DMS 273 (cell line): ENCODE data around the gene SEMA4B.
"Not testable (repeated sequence)": the region's sequence is repeated elsewhere in the genome, so short reads cannot be mapped to it uniquely, and the experiment has no call there.

ENCODE experiments used
- DNase-seq: peaks from one replicate; lab custom pipeline; 2025; ENCODE audit not compliant: unreplicated experiment; lab: John Stamatoyannopoulos, UW

SEMA4B gene

DNA sequence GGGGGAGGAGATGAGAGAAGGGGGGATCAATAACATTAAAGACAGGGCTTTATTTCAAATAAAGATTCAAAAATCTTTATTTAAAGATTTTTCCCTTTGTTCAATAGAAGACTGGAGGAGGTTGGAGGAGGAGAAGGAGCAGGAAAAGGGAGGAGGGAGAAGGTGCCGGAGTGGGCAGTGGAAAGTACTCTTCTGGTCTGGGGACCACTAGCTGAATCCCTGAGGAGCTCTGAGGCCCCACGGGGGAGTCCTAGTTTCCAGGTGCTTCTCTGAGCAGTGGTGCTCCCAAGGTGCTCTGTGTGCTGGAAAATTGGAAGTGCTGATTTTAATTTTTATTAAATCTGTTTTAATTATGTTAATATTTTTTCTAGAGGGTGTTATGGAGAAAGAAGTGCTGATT lies 19.4 kb upstream of the SEMA4B start:
- no peak for DNase-seq

DNA sequence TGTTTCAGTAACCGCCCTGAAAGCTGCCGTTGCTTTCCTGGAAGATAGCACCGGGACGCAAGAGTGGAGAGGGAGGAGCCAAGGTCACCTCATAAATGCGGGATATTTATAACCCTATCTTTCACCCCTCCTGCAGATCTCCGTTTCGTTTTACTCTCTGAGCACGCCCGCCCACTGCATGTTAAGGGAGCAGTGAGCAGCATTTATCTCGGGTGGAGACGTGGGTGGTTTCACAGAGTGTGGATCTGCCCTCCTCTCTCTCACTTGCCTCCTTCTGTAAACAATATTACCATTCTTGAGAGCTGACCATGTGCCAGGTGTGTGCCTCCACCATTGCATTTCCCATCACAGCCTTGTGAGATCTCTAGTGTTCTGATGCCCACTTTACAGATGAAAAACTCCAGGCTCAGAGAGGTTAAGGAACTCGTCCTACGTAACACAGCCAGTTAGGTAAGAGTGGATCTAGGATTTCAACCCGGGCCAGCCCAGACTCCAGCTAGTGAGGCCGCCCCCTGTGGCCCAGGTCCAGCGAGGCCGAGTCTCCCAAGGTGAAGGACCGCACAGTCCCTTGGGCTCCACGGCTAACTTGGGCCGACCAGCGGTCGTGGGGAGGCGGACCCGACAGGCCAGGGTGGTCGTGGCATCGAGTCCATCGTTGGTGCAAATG lies 16.9 kb upstream of the SEMA4B start:
- DNase-seq: peak; percentile 68

DNA sequence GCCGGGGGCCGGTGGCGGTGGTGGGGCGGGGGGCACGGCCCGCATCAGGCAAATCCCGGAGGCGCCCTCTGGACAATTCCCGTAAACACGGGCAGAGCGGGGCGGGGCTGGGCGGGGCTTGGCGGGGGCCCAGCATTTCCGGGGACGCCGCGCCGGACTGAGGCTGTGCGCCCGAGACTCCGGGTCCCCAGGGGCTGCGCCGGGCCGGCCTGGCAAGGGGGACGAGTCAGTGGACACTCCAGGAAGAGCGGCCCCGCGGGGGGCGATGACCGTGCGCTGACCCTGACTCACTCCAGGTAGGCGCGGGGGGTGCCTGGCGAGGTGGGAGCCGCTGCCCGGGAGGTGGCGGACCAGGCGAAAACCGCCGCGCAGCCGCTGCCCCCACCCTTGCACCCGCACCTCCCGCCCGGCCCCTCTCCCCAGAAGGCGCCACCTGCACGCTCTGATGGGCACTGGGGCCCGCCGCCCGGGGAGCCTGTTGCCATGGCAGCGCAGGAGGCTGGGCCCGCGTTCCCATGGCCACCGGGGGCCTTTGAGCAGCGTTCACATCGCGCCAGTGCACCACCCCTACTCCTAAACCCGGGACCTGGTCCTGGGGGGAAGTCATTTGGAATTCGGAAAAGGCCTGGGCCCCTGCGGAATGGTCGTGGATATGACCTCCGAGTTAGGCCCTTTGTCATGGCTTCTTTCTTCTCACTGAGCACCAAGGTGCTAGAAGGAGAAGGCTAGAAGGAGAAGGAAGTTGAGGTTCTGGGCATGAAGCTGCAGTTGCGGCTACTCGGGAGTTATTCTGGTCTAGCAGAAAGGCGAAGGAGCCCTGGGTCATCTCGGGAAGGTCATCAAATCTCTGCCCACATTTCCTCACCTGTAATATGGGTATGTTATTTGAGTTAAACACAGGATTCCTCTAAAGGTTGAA lies 16.1 kb upstream of the SEMA4B start:
- DNase-seq: peak; percentile 88

DNA sequence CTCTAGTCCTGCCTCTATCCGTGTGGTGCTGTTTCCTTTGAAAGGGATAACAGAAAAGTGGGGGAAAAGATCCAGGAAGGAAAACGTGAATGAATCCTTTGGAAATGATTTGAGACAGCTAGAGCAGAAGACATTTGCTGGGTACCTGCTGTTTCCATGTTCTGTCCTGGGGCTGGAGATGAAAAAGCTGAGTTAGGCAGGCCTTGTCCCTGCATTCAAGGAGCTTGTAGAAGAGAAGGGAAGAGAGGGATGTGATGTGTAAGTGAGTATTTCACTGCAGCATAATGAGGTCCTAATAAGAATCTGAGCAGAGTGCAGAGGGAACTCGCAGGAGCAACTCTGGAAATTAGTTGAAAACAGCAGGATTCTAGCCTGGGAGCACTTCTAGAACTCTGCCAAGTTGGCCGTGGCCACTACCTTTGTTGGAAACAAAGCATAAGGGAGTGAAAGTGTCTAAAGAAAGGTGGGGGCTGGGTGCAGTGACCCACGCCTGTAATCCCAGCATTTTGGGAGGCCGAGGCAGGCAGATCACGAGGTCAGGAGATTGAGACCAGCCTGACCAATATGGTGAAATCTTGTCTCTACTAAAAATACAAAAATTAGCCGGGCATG lies 13.8 kb upstream of the SEMA4B start:
- DNase-seq: no peak

DNA sequence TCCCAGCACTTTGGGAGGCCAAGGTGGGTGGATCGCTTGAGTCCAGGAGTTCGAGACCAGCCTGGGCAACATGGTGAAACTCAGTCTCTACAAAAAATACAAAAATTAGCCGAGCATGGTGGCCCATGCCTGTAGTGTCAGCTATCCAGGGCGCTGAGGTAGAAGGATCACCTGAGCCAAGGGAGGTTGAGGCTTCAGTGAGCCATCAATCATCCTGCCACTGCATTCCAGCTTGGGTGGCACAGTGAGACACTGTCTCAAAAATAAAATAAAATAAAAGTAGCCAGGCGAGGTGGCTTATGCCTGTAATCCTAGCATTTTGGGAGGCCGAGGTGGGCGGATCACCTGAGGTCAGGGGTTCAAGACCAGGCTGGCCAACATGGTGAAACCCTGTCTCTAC lies 13.1 kb upstream of the SEMA4B start:
- DNase-seq: not testable (repeated sequence)

DNA sequence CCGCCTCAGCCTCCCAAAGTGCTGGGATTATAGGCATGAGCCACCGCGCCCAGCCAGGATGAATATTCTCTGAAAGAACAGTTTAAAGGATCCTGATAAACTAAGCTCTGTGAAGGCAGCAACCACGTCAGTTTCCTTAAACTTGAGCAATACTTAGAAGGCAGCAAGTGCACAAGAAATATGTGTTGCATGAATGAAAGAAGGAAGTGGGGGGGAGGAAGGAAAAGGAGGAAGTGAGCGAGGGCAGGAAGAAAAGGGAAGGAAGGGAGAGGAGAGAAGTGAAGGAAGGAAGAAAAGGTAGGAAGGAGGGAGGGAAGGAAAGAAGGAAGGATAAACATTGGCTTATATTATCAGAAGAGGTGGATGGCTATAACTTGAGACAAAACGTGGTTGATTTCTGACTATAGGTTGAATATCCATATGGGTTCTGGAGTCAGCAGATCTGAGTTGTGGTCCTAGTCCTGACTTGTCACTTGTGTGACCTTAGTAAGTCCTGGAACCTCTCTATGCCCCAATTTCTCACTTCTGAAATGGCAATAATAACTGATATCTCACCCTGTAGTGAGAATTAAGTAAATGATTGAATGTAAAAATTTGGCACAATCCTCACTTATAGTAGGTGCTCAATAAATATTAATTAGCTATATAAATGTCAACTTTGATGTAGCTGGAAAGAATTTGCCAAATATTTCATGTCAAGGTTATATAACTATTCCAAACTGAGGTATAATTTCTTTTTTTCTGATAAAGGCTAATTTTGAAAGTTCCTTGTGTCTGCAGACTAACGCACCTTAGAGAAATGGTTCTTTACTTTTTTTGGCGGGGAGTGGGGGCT lies 12.0 kb upstream of the SEMA4B start:
- DNase-seq: no peak

DNA sequence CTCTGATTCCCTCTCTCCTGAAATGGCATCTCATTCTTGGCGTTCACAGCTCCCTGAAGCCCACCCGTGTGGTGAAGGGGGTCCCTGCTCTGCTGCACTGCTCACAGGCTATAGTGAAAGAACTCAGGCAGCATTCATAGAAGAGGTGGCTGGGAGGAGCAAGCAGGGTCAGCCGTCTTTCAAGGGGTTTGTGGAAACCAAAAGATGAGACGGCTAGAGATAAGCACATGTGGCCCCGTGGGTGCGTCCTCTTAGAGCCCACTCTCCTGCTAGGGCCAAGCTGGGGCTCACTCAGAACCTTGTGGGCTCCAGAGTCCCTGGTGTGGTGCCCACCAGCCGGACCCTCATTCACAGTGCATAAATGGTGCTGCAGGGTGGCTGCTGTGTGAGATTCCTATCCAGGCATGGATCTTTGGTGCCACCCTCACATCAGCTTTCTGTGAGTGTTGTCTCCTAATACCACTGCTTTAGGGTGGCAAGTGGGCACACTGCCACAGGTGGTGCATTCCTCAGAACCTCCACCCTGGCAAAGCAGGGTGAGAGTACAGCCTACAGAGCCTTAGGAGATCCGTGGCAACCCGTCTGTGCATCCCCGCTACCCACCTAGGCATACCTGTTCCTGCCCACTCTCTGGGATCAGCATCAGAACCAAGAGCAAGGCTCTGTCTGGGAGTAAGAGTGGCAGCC lies 11.2 kb upstream of the SEMA4B start:
- DNase-seq: no peak

DNA sequence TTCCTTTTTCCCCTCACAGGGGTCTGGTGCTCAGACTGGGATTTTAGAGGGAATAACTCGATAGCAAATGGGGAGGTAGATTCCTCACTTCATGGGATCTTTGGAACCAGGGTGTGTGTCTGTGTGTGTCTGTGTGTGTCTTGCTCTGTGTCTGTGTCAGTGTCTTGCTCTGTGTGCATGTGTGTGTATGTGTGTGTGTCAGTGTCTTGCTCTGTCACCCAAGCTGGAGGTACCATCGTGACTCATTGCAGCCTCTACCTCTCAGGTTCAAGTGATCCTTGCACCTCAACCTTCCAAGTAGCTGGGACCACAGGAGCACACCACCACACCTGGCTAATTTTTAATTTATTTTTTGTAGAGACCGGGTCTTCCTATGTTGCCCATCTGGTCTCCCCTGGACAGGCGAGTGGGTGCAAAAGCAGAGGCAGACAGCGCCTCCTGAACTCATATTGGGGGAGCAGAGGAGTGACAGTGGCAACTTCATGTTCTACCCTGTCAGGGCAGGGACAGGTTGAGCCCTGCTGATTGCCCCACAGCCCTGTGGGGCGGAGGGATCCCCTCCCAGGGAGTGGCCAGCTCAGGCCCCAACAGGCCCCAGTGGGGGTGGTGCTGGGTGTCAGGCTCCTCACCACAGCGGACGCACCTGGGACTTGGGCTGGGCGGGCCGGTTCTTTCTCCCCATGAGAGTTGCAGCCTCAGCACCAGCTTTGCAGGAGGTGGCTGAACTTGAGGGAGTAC lies 10.4 kb upstream of the SEMA4B start:
- DNase-seq: no peak

DNA sequence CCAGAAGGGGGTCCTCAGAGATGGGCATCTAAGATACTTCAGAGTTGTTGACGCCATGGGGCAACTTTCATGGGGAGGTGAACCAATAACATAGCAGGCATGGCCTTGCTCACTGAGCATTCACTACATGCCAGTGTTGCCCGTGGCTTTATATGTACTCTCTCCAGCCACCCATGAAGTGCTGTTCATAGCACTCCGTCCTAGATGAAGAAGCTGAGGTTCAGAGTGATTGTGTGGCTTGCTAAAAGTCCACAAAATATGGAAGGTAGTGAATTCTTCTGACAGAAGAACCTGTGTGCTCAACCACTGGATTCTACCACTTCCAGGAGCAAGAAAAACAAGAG lies 9.8 kb upstream of the SEMA4B start:
- DNase-seq: no peak

DNA sequence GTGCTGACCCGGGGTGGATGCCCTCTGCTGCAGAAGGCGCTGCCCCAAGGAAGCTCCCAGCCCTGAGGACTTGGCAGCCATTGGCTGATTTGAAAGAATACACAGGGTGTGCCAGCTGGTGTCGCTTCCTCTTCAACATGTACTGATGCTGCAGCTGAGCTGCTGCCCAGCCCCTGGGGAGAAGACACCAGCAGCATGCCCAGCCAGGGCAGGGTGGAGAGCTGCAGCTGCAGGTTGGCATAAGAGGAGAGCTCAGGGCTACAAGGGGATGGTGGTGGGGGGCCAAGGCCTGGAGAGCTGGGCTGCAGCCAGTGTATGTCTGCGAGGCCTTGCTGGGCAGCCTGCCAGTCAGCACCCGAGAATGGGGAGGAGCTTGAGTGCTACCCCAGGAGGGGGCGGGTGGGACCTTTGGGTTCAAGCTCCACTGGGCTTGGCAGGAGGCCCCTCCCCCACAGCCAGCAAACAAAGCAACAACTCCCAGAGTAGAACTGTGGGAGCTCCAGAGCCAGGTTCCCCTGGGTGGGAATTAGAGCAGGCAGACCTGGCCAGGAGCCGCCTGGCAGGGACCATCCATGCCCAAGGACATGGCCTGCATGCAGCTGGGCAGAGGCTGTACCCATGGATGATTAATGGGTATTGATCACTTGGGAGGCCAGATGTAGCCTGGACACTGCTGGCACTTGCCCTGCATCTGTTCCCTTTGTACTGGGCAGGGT lies 9.2 kb upstream of the SEMA4B start:
- DNase-seq: peak; percentile 87

DNA sequence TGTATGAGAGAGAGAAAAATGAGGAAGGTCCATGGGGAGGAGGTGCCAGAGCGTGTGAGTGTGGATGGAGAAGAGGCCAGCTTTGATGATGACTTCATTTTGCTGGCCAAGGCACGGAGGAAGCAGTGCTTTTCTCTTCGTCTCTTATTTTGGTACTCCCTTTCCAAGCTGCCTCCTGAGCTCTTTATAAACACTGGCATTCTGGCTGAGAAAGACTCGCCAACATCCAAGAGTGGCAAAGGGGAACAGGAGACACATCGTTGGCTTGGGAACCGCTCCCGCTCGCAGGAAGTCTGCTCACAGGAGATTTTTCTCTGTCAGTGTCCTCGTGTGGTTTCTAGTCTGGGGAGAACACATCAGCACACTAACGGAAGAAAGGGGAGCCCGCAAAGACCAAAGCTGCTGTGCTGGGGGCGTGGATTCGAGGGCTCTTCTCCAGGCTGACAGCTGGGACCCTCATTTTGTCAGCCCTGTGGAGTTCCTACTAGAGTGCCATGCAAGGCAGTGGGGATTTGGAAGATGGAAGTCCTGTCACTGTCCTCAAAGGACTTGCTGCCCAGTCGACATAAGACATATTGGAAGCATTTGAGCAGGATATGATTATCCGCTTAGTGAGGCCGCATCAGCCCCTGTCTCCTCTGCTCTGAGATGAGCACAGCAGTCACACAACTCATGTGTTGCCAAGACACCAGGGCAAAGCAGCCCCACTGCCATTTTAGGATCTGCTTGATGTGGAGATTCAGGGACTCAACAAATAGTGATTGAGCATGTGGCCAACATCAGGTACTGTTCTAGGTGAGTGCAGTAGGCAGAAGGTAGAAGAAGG lies 8.0 kb upstream of the SEMA4B start:
- DNase-seq: no peak

DNA sequence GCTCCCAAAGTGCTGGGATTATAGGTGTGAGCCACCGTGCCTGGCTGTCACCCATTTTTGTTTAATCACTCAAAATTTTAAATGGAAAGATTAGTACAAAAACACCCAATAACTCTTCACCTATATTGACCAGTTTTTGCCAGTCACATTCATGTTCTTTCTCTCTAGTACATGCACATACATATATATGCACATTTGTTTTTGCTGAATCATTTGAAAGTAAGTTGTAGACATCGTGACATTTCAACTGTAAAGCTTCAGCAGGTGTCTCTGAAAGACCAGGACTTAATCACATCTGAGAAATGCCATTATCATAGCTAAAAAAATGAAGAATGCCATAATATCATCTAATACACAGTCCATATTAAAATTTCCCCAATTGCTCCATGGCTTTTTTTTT lies 6.5 kb upstream of the SEMA4B start:
- no peak for DNase-seq

DNA sequence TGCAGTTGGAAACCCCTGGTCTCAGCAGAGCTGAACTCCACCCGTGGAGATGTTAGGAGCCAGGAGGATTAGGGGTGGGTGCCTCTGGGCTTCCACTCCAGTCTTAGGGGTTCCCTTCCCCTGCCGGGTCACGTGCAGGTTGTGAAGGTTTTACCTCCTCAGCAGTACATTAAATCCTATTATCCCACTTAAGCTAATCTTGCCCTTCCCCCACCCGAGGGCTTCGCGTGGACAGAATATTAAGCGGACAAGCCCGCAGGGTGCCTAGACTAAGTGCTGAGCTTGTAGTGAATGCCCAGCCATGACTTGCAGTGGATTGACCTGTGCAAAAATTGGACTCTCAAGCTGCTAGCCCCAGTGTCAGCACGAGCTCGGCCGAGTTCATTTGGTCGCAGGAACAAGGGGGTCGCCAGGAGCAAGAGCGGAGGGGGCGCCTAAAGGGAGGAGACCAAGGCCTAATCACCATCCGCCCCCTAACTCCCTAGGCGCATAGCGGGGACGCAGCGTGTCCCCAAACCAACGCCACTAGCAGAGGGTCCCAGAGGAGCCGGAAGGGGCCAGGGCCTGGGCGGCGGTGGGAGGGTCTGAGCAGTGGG lies 498 bp upstream of the SEMA4B start:
- DNase-seq: no peak

DNA sequence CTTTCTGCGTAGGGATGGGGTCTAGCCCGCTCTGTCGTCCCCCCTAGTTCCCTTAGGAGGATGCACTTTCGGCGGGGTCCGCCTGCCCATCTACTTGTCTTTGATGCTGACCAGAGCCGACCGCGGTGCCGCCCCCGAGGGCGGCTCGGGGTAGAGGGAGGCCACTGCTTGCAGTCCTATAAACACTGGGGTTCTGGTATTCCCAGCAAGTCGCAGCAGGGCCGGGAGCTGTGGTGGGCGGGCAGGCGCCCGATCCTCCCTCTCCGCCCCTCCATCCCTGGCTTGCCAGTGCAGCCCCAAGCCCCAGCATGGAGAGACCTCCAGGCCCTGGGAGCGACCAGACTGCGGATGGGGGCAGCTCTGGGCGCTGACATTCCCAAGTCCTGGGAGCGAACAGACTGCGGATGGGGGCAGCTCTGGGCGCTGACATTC lies 830 bp downstream of the SEMA4B start:
- DNase-seq: no peak

DNA sequence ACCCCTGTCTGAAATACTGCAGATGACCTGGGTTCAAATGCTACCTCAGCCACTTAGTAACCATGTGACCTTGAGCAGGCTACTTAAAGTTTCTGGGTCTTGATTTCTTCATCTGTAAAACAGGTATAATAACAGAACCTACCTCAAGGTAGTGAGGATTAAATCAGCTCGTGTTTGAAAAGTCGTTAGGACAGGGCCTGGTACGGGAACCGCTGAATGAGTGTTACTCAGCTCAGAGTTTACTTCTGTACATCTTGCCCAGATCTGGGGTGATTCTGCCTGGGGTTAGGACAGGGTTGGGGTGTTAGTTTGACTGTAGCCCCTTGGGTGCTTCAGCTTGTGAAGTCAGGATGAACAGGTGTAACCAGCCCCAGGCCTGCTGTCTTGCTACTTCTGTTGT lies 1.8 kb downstream of the SEMA4B start:
- DNase-seq: no peak

DNA sequence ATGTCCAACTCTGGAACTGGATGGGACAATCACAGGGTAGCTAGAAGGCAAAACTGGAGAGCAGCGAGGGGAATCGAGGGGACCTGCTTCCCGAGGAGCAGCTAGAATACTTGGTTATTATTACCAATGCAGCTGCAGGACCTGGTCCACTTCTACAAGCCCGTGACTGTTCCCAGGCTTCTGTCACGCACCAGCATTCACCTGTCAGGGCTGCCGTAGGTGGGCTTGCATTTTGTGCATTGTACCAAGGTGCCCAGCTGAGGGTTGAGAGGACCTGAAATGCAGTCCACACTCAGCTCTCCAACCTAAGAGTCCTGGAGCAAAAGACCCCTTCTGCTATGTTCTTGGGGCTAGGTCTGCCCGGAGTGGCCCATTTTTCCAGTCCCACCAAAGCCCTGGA lies 2.3 kb downstream of the SEMA4B start:
- no peak for DNase-seq

DNA sequence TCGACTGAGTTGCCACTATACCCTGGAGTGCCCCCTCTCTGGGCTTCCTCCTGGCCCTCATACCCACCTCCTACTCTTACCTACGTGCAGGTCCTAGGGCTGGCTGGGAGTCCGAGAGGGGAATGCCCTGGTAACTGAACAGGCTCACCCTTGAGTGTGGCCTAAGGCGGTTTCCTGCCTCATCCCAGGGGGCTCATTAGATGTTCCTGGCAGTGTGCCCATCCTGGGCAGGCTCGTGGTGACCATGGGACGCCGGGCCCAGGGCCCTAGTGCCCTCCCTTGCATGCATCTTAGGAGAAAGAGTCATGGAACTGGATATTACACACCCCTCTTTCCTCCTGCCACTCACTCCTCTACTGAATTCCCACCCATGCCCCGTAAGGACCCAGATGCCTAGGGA lies 2.8 kb downstream of the SEMA4B start:
- no peak for DNase-seq
